K562 (cell line): Measurements from ENCODE around the gene HGFAC. TPM values are rescaled to one million over a fixed set of nuclear protein-coding genes. Genes with fewer than 3 reads are reported as not detected.

Experiments
- ATF1 ChIP-seq, 2 experiments: fragments of 450-650 bp in 1 of 2; IDR thresholded peaks; 2 replicates each; pipeline ENCODE4 v1.6.1; 2016; ENCODE audit warnings: missing compliant biosample characterization in 1 of 2, missing genetic modification characterization in 1 of 2
- FOXM1 ChIP-seq, 2 experiments: fragments of 450-650 bp in 1 of 2; sonication (generic) in 1 of 2; formaldehyde crosslinking in 1 of 2; IDR thresholded peaks; 2 replicates each; pipeline versions ENCODE4 v1.6.1 to v1.9.0; 2017 to 2022; ENCODE audit warnings: low read depth in 2 of 2, mild to moderate bottlenecking in 2 of 2, missing genetic modification reagents in 1 of 2, moderate library complexity in 1 of 2
- HSF4 ChIP-seq: fragments of 250-450 bp; sonication (Bioruptor Pico); IDR thresholded peaks from 2 replicates; pipeline ENCODE4 v2.1.2; 2022; ENCODE audit warnings: mild to moderate bottlenecking, moderate library complexity, borderline replicate concordance
- KLF1 ChIP-seq: fragments of 450-650 bp; IDR thresholded peaks from 2 replicates; pipeline ENCODE4 v1.6.1; 2016; ENCODE audit warnings: missing genetic modification characterization, missing compliant biosample characterization
- MED1 ChIP-seq: sonication (generic); formaldehyde crosslinking; IDR thresholded peaks from 2 replicates; pipeline ENCODE4 v1.8.1; 2023; ENCODE audit warnings: missing genetic modification reagents, borderline replicate concordance
- POLR2AphosphoS5 ChIP-seq: IDR thresholded peaks from 2 replicates; pipeline ENCODE4 v1.6.1; 2011; ENCODE audit warnings: mild to moderate bottlenecking, low read depth, low read length, moderate library complexity; ENCODE audit not compliant: control insufficient read depth, insufficient read depth
- RCOR1 ChIP-seq, 2 experiments: IDR thresholded peaks; 2 replicates each; pipeline ENCODE4 v1.6.1; 2012; ENCODE audit warnings: low read depth in 2 of 2, low read length in 2 of 2, borderline replicate concordance in 1 of 2, improper control_type of control experiment in 1 of 2
- RFX7 ChIP-seq: fragments of 250-450 bp; sonication (Bioruptor Pico); IDR thresholded peaks from 2 replicates; pipeline ENCODE4 v1.5.1; 2021; ENCODE audit warnings: mild to moderate bottlenecking
- SPI1 ChIP-seq: IDR thresholded peaks from 2 replicates; pipeline ENCODE4 v1.6.1; 2011; ENCODE audit warnings: low read depth, low read length, control low read depth, borderline replicate concordance
- TSC22D4 ChIP-seq: fragments of 450-650 bp; IDR thresholded peaks from 2 replicates; pipeline ENCODE4 v1.6.1; 2016; ENCODE audit warnings: missing genetic modification characterization, missing biosample characterization, control low read depth
- ZFP30 ChIP-seq: fragments of 250-450 bp; sonication (Bioruptor Pico); IDR thresholded peaks from 2 replicates; pipeline ENCODE4 v1.8.0; 2022; ENCODE audit warnings: moderate library complexity, mild to moderate bottlenecking, inconsistent platforms, borderline replicate concordance
- ZNF274 ChIP-seq: IDR thresholded peaks from 2 replicates; pipeline ENCODE4 v1.6.1; 2011; ENCODE audit warnings: low read depth, mild to moderate bottlenecking, low read length, moderate library complexity, borderline replicate concordance
- polyA plus RNA-seq, 8 experiments: library from polyadenylated mRNA; depleted of rRNA in 4 of 8; stranded (reverse) in 5 of 8; unstranded in 3 of 8; fragments of >200 nt; fragmentation: Nextera tagmentation in 2 of 8; fragmentation: Illumina TruSeq in 1 of 8; extraction: Ambion mirVana in 2 of 8; extraction: Trizol in 1 of 8; gene quantifications; 2 replicates each; pipeline versions ENCODE4 v1.2.1 to v1.2.3, GENCODE V29; 2011 to 2014; ENCODE audit warnings: inconsistent platforms in 1 of 8, missing spikeins in 1 of 8
- total RNA-seq, 7 experiments: library from RNA; depleted of rRNA in 6 of 7; stranded (reverse); fragments of >200 nt in 6 of 7; fragmentation: Illumina TruSeq in 2 of 7; extraction: Trizol in 2 of 7; gene quantifications; 2 replicates each; pipeline versions ENCODE4 v1.2.1 to v1.2.3, GENCODE V29; 2011 to 2021; ENCODE audit warnings: low replicate concordance in 1 of 7
- TF ChIP-seq, protein P1 (sequence below), 2 experiments: IDR thresholded peaks; 2 replicates each; pipeline ENCODE4 v1.6.1; 2011; ENCODE audit warnings: borderline replicate concordance in 1 of 2, control low read depth in 1 of 2, low read depth in 1 of 2, low read length in 1 of 2, mild to moderate bottlenecking in 1 of 2, mixed read lengths in 1 of 2, moderate library complexity in 1 of 2; ENCODE audit not compliant: insufficient read depth in 1 of 2, insufficient read length in 1 of 2, poor library complexity in 1 of 2, severe bottlenecking in 1 of 2; ENCODE audit errors: extremely low read depth in 1 of 2
- TF ChIP-seq, protein P2 (sequence below): fragments of 250-450 bp; sonication (Bioruptor Pico); IDR thresholded peaks from 2 replicates; pipeline ENCODE4 v1.8.0; 2021; ENCODE audit warnings: borderline replicate concordance, mild to moderate bottlenecking, moderate library complexity; ENCODE audit not compliant: poor library complexity, severe bottlenecking
- TF ChIP-seq, protein P3 (sequence below), 2 experiments: IDR thresholded peaks; 2 replicates each; pipeline ENCODE4 v1.6.1; 2012; ENCODE audit warnings: improper control_type of control experiment in 2 of 2, low read depth in 2 of 2, low read length in 2 of 2, borderline replicate concordance in 1 of 2
- TF ChIP-seq, protein P4 (sequence below): IDR thresholded peaks from 2 replicates; pipeline ENCODE4 v1.6.1; 2016; ENCODE audit warnings: missing genetic modification characterization, missing compliant biosample characterization
- TF ChIP-seq, protein P5 (sequence below): sonication (generic); formaldehyde crosslinking; IDR thresholded peaks from 2 replicates; pipeline ENCODE4 v1.8.0; 2022; ENCODE audit warnings: mild to moderate bottlenecking, missing genetic modification reagents

HGFAC gene
- total and polyA plus RNA-seq, 9 of the 15 experiments (the other 6 are each of a cell fraction or from before 2014, with no cell fraction given): 0.13 TPM; not detected in 8

DNA sequence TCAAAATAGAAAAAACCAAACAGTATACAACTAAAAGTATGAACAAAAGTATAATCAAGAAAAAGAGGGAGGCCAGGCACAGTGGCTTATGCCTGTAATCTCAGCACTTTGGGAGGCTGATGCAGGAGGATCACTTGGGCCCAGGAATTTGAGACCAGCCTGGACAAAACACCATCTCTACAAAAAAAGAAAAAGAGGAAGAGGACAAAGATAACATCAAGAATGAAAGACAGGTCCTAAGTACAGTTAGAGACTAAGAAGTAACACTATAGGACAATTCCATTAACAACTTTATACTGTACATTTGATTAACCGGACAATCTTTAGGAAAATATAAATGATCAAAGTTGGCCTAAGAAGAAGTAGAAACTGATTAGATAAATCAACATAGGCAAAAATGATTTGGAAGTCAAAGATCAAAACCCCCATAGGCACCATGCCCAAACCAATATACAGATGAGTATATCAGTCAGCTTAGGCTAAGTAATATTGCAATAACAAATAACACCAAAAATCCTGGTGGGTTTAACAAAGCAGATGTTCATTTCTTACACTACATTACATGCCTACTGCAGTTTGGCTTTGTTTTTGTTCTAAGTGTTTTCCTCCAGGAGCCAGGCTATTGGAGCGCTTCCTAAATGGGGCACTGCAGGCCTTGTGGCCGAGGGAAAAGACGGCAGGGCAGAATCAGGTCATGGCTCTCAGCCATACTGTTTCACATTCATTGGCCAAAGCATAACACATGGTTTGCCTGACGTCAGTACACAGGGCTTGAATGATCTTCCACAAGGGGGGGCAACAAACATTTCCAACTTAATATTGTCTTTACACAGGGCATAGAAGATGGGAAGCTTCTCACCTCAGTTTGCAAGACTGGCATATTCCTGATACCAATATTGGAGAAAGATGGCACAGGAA lies 42.2 kb upstream of the HGFAC start (continued):
- TF ChIP-seq, protein P1, sequence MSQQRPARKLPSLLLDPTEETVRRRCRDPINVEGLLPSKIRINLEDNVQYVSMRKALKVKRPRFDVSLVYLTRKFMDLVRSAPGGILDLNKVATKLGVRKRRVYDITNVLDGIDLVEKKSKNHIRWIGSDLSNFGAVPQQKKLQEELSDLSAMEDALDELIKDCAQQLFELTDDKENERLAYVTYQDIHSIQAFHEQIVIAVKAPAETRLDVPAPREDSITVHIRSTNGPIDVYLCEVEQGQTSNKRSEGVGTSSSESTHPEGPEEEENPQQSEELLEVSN (IDR thresholded peaks at IDR 0.05; ENCODE audit: borderline replicate concordance in 1 of 2, extremely low read depth in 1 of 2, insufficient read depth in 1 of 2, insufficient read length in 1 of 2, low read depth in 1 of 2, low read length in 1 of 2, poor library complexity in 1 of 2, severe bottlenecking in 1 of 2): peak in 1 of 2 experiments; percentile 10
- no peak for TF ChIP-seq KLF1 (tag)
- TF ChIP-seq, protein P2, sequence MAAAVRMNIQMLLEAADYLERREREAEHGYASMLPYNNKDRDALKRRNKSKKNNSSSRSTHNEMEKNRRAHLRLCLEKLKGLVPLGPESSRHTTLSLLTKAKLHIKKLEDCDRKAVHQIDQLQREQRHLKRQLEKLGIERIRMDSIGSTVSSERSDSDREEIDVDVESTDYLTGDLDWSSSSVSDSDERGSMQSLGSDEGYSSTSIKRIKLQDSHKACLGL (CRISPR knock-in tag): no peak
- TF ChIP-seq ATF1 (CRISPR knock-in tag; IDR thresholded peaks at IDR 0.05): no peak
- peak; percentile 65 for TF ChIP-seq ATF1 (tag; IDR thresholded peaks at IDR 0.05)
- TF ChIP-seq, protein P3, sequence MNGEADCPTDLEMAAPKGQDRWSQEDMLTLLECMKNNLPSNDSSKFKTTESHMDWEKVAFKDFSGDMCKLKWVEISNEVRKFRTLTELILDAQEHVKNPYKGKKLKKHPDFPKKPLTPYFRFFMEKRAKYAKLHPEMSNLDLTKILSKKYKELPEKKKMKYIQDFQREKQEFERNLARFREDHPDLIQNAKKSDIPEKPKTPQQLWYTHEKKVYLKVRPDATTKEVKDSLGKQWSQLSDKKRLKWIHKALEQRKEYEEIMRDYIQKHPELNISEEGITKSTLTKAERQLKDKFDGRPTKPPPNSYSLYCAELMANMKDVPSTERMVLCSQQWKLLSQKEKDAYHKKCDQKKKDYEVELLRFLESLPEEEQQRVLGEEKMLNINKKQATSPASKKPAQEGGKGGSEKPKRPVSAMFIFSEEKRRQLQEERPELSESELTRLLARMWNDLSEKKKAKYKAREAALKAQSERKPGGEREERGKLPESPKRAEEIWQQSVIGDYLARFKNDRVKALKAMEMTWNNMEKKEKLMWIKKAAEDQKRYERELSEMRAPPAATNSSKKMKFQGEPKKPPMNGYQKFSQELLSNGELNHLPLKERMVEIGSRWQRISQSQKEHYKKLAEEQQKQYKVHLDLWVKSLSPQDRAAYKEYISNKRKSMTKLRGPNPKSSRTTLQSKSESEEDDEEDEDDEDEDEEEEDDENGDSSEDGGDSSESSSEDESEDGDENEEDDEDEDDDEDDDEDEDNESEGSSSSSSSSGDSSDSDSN (IDR thresholded peaks at IDR 0.05; ENCODE audit: borderline replicate concordance in 1 of 2, low read depth in 2 of 2, low read length in 2 of 2): no peak
- TF ChIP-seq ZFP30 (CRISPR knock-in tag): no peak
- TF ChIP-seq FOXM1 (IDR thresholded peaks at IDR 0.05; ENCODE audit: low read depth): no peak
- no peak for TF ChIP-seq FOXM1 (CRISPR knock-in tag; IDR thresholded peaks at IDR 0.05; ENCODE audit: low read depth)
- peak; percentile 84 for TF ChIP-seq SPI1
- no peak for TF ChIP-seq TSC22D4 (tag)
- no peak for TF ChIP-seq RFX7 (CRISPR knock-in tag)
- TF ChIP-seq, protein P4, sequence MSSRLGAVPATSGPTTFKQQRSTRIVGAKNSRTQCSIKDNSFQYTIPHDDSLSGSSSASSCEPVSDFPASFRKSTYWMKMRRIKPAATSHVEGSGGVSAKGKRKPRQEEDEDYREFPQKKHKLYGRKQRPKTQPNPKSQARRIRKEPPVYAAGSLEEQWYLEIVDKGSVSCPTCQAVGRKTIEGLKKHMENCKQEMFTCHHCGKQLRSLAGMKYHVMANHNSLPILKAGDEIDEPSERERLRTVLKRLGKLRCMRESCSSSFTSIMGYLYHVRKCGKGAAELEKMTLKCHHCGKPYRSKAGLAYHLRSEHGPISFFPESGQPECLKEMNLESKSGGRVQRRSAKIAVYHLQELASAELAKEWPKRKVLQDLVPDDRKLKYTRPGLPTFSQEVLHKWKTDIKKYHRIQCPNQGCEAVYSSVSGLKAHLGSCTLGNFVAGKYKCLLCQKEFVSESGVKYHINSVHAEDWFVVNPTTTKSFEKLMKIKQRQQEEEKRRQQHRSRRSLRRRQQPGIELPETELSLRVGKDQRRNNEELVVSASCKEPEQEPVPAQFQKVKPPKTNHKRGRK (tag): no peak
- TF ChIP-seq RCOR1 (IDR thresholded peaks at IDR 0.05; ENCODE audit: borderline replicate concordance in 1 of 2, low read depth in 2 of 2, low read length in 2 of 2): 0 out of 4 replicates have a peak, but pooled peaks of 1 of the 2 experiments have one; percentile 9
- TF ChIP-seq MED1 (CRISPR knock-in tag): no peak
- no peak for TF ChIP-seq HSF4 (CRISPR knock-in tag)
- no peak for TF ChIP-seq ZNF274
- TF ChIP-seq, protein P5, sequence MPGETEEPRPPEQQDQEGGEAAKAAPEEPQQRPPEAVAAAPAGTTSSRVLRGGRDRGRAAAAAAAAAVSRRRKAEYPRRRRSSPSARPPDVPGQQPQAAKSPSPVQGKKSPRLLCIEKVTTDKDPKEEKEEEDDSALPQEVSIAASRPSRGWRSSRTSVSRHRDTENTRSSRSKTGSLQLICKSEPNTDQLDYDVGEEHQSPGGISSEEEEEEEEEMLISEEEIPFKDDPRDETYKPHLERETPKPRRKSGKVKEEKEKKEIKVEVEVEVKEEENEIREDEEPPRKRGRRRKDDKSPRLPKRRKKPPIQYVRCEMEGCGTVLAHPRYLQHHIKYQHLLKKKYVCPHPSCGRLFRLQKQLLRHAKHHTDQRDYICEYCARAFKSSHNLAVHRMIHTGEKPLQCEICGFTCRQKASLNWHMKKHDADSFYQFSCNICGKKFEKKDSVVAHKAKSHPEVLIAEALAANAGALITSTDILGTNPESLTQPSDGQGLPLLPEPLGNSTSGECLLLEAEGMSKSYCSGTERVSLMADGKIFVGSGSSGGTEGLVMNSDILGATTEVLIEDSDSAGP (CRISPR knock-in tag): no peak
- no peak for TF ChIP-seq POLR2AphosphoS5
